ENCODE measurements around the gene URB2. TPM values are rescaled to one million over a fixed set of nuclear protein-coding genes. Genes with fewer than 3 reads are reported as not detected.

URB2 gene
- total RNA-seq, result 11.2 and 14.0 TPM in 2 replicates

DNA sequence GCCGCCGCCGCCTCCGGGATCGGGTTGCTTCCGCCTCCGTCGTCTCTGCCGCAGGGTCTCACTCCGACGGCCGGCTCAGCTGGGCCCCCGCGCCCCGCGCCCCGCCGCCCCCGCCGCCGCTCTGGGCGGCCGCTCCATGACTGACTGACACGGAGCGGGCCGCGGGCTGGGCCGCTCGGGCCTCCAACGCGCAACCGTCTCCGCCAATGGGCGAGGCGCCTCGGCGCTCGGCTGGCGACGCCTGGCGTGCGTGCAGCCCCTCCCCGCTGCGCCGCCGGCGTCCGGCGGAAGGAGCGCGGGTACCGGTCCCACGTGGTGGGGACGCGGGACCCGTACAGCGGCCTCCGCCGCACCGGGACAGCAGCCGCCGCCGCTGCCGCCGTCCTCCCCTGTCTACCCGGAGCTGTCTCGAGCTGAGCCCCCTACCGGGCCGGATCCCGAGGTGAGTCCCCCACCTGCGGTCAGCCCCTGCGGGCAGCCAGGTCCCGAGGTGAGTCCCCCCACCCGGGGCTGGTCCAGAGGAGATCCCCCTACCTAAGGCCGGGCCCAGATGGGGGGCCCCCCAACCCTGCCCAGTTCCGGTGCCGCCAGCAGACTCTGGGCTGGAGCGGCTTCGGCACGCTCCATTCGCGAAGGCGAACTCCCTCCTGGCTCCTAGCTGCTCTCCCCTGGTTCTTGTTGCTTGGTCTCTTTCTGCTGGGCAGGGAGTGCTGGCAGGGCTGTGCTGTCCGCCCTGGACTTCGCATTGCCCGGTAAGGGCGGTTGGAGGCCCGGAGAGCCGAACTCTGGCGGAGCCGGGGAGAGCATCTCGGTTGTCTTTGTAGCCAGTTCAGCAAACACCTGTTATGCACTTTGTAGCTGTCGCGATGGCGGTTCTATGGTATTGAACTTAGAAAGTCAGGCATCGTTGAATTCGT lies at the start of gene URB2, which contains the start of gene TAF5L:
Gene URB2 (plus strand): TSS at position 333 of the 917 bp plus-strand sequence. CDS start 1,387 bp downstream, outside the sequence.
Gene TAF5L (minus strand): TSS at position 208 of the 917 bp plus-strand sequence. CDS start 11,640 bp downstream, outside the sequence.

Other genes with a start within 250 kb of the URB2 start
- 0.16 TPM in 1 of 2 replicates, not detected in the other for gene ACTA1, start 192.2 kb upstream of the URB2 start, total RNA-seq
- 26.6 and 34.1 TPM in 2 replicates for gene NUP133, start 117.9 kb upstream of the URB2 start, total RNA-seq
- 18.8 and 19.1 TPM in 2 replicates for gene ABCB10, start 67.5 kb upstream of the URB2 start, total RNA-seq
- gene TAF5L, start 125 bp upstream of the URB2 start, total RNA-seq, result 24.5 and 26.3 TPM in 2 replicates